H9 (cell line): ENCODE results near the gene SULT2B1. TPM values are rescaled to one million over a fixed set of nuclear protein-coding genes. Genes with fewer than 3 reads are reported as not detected.

Experiments used
- DNase-seq: peaks from one replicate; pipeline ENCODE4 v3.0.0-alpha.2; 2017
- H2AFZ ChIP-seq: one replicate; pipeline ENCODE4 v1.6.1; 2013; ENCODE audit warnings: mild to moderate bottlenecking, low read length, control low read depth, moderate library complexity
- H2AK5ac ChIP-seq: 2 replicates; pipeline ENCODE4 v1.6.1; 2013; ENCODE audit warnings: low read length, control low read depth, mixed read lengths; ENCODE audit not compliant: insufficient read length
- H2BK120ac ChIP-seq: one replicate; pipeline ENCODE4 v1.6.1; 2013; ENCODE audit warnings: low read depth, mild to moderate bottlenecking, low read length, control low read depth, inconsistent platforms; ENCODE audit not compliant: poor library complexity, severe bottlenecking
- H2BK12ac ChIP-seq: 2 replicates; pipeline ENCODE4 v1.6.1; 2013; ENCODE audit warnings: low read length, control low read depth, mixed read lengths, low read depth; ENCODE audit not compliant: insufficient read length
- H2BK15ac ChIP-seq: 2 replicates; pipeline ENCODE4 v1.6.1; 2013; ENCODE audit warnings: low read depth, low read length, control low read depth
- H2BK20ac ChIP-seq: one replicate; pipeline ENCODE4 v1.6.1; 2013; ENCODE audit warnings: low read depth, mild to moderate bottlenecking, low read length, control low read depth, inconsistent platforms; ENCODE audit not compliant: poor library complexity, severe bottlenecking
- H2BK5ac ChIP-seq: 2 replicates; pipeline ENCODE4 v1.6.1; 2013; ENCODE audit warnings: low read length, control low read depth, mixed read lengths; ENCODE audit not compliant: insufficient read length
- H3K14ac ChIP-seq: 2 replicates; pipeline ENCODE4 v1.6.1; 2013; ENCODE audit warnings: low read length, control low read depth; ENCODE audit not compliant: insufficient read depth
- H3K18ac ChIP-seq: 2 replicates; pipeline ENCODE4 v1.6.1; 2013; ENCODE audit warnings: low read depth, mild to moderate bottlenecking, mixed read lengths, low read length, control low read depth; ENCODE audit not compliant: insufficient read length
- H3K23ac ChIP-seq: 2 replicates; pipeline ENCODE4 v1.6.1; 2013; ENCODE audit warnings: low read length, control low read depth, mixed read lengths, low read depth; ENCODE audit not compliant: insufficient read length
- H3K23me2 ChIP-seq: 2 replicates; pipeline ENCODE4 v1.6.1; 2013; ENCODE audit warnings: low read depth, mild to moderate bottlenecking, mixed read lengths, low read length, control low read depth; ENCODE audit not compliant: insufficient read length, poor library complexity, severe bottlenecking
- H3K27ac ChIP-seq: 2 replicates; pipeline ENCODE4 v1.5.1; 2013; ENCODE audit warnings: low read length, control low read depth, mixed read lengths, low read depth; ENCODE audit not compliant: insufficient read length
- H3K27me3 ChIP-seq: 2 replicates; pipeline ENCODE4 v1.6.1; 2013; ENCODE audit warnings: low read length, control low read depth, inconsistent platforms; ENCODE audit not compliant: insufficient read depth
- H3K4ac ChIP-seq: 2 replicates; pipeline ENCODE4 v1.6.1; 2013; ENCODE audit warnings: low read depth, mild to moderate bottlenecking, control low read depth, inconsistent platforms, low read length, moderate library complexity
- H3K4me1 ChIP-seq: 2 replicates; pipeline ENCODE4 v1.6.1; 2013; ENCODE audit warnings: low read length, control low read depth, inconsistent platforms; ENCODE audit not compliant: insufficient read depth
- H3K4me2 ChIP-seq: 2 replicates; pipeline ENCODE4 v1.6.1; 2013; ENCODE audit warnings: low read length, control low read depth, mixed read lengths; ENCODE audit not compliant: insufficient read length, insufficient read depth
- H3K56ac ChIP-seq: 2 replicates; pipeline ENCODE4 v1.6.1; 2013; ENCODE audit warnings: low read depth, mild to moderate bottlenecking, mixed read lengths, low read length, control low read depth; ENCODE audit not compliant: insufficient read length
- H3K79me1 ChIP-seq: 2 replicates; pipeline ENCODE4 v1.6.1; 2013; ENCODE audit warnings: low read depth, mild to moderate bottlenecking, moderate library complexity, low read length, control low read depth, inconsistent platforms; ENCODE audit not compliant: insufficient read depth, poor library complexity, severe bottlenecking
- H3K79me2 ChIP-seq: 2 replicates; pipeline ENCODE4 v1.6.1; 2013; ENCODE audit warnings: low read length, control low read depth, inconsistent platforms; ENCODE audit not compliant: insufficient read depth
- H3K9ac ChIP-seq: 2 replicates; pipeline ENCODE4 v1.6.1; 2013; ENCODE audit warnings: low read length, control low read depth, mixed read lengths; ENCODE audit not compliant: insufficient read length; ENCODE audit errors: extremely low read depth
- H3K9me3 ChIP-seq: one replicate; pipeline ENCODE4 v1.6.1; 2013; ENCODE audit warnings: low read depth, low read length, inconsistent platforms; ENCODE audit not compliant: control insufficient read depth
- H3T11ph ChIP-seq: one replicate; pipeline ENCODE4 v1.6.1; 2013; ENCODE audit warnings: mild to moderate bottlenecking, low read length, control low read depth, inconsistent platforms
- H4K20me1 ChIP-seq: one replicate; pipeline ENCODE4 v1.6.1; 2013; ENCODE audit not compliant: control insufficient read depth, insufficient read length, insufficient read depth
- H4K5ac ChIP-seq: 2 replicates; pipeline ENCODE4 v1.6.1; 2013; ENCODE audit warnings: low read depth, mild to moderate bottlenecking, mixed read lengths, low read length, control low read depth; ENCODE audit not compliant: insufficient read length
- H4K8ac ChIP-seq: replicated peaks from 2 replicates; pipeline ENCODE4 v1.6.1; 2013; ENCODE audit warnings: low read length, control low read depth, mixed read lengths, low read depth; ENCODE audit not compliant: insufficient read length
- H4K91ac ChIP-seq: 2 replicates; pipeline ENCODE4 v1.6.1; 2013; ENCODE audit warnings: low read depth, mild to moderate bottlenecking, moderate library complexity, mixed read lengths, low read length, control low read depth; ENCODE audit not compliant: insufficient read length
- H3K27ac Mint-ChIP-seq, 3 experiments: 2 replicates in 2 of 3; 3 replicates in 1 of 3; pipeline ENCODE4 v1.8.0; 2020 to 2021; ENCODE audit warnings: mixed read lengths in 3 of 3, mild to moderate bottlenecking in 1 of 3, moderate library complexity in 1 of 3
- H3K27me3 Mint-ChIP-seq: 2 replicates; pipeline ENCODE4 v1.8.0; 2021; ENCODE audit warnings: low read depth, mild to moderate bottlenecking, moderate library complexity, mixed read lengths
- H3K36me3 Mint-ChIP-seq, 3 experiments: 2 replicates in 2 of 3; 3 replicates in 1 of 3; pipeline ENCODE4 v1.8.0; 2020 to 2021; ENCODE audit warnings: low read depth in 3 of 3, mixed read lengths in 3 of 3; ENCODE audit not compliant: insufficient read depth in 1 of 3
- H3K4me1 Mint-ChIP-seq, 2 experiments: 2 replicates each; pipeline ENCODE4 v1.8.0; 2020; ENCODE audit warnings: mixed read lengths in 2 of 2
- H3K4me3 Mint-ChIP-seq, 2 experiments: 2 replicates in 1 of 2; 3 replicates in 1 of 2; pipeline ENCODE4 v1.8.0; 2020 to 2021; ENCODE audit warnings: mild to moderate bottlenecking in 2 of 2, mixed read lengths in 2 of 2, moderate library complexity in 1 of 2
- H3K9me3 Mint-ChIP-seq, 2 experiments: 2 replicates in 1 of 2; 3 replicates in 1 of 2; pipeline ENCODE4 v1.8.0; 2020; ENCODE audit warnings: mild to moderate bottlenecking in 2 of 2, mixed read lengths in 2 of 2, moderate library complexity in 1 of 2
- CTCF ChIP-seq: fragments of 200-600 bp; sonication (generic); conservative IDR thresholded peaks from 3 replicates; pipeline ENCODE4 v1.8.0; 2021; ENCODE audit warnings: antibody characterized with exemption, mild to moderate bottlenecking
- WGBS: extraction: QIAGEN DNeasy Blood & Tissue Kit; methylation state at CpG from one replicate; pipeline ENCODE4 v1.1.7; 2013; ENCODE audit warnings: missing lambda C conversion rate, low lambda C conversion rate, mixed read lengths; ENCODE audit not compliant: insufficient read length; ENCODE audit errors: extremely low coverage; 5-methylcytosine and 5-hydroxymethylcytosine counted together
- total RNA-seq: library from RNA; stranded (reverse); gene quantifications from 2 replicates; pipeline ENCODE4 v1.2.1, GENCODE V29; 2021

SULT2B1 gene
- total RNA-seq, 1 experiment from 2014 or later, result 1.7 TPM

- Histone ChIP-seq H3K23me2 (no peaks in the 10 kb centered on the region), H2BK15ac (no peak overlapping the region), H3T11ph (no peak overlapping the region), H3K14ac (no peak overlapping the region), H2AK5ac (no peak overlapping the region), H3K79me2 (no peaks in the 10 kb centered on the region), H3K27ac (no peak overlapping the region), H3K4me2 (no peak overlapping the region), H4K91ac (no peak overlapping the region), H2BK5ac (no peak overlapping the region), H3K4me1 (peaks cover 4% of the 10 kb centered on the region; the same call in 1 of the 2 replicates), H2BK120ac (no peak overlapping the region), H2BK20ac (no peak overlapping the region), H3K23ac (no peak overlapping the region), H3K56ac (no peak overlapping the region), H4K5ac (no peak overlapping the region), H4K8ac (no peak overlapping the region), H3K79me1 (no peaks in the 10 kb centered on the region), H4K20me1 (no peaks in the 10 kb centered on the region), H3K18ac (no peak overlapping the region), H3K27me3 (no peaks in the 10 kb centered on the region), H3K4ac (no peak overlapping the region), H2AFZ (no peak overlapping the region), H2BK12ac (no peak overlapping the region), H3K9me3 (no peaks in the 10 kb centered on the region), H3K9ac (no peak overlapping the region)
- WGBS, result no CpG with 5 or more reads among the region's 5 CpGs
- H3K36me3 Mint-ChIP-seq, result no peaks in the 10 kb centered on the region
- no peak overlapping the region for H3K4me3 Mint-ChIP-seq
- H3K27ac Mint-ChIP-seq, result no peak overlapping the region
- no peaks in the 10 kb centered on the region for H3K27me3 Mint-ChIP-seq
- TF ChIP-seq CTCF, result no peak
- H3K4me1 Mint-ChIP-seq, result peaks cover 13 to 21% of the 10 kb centered on the region in 2 experiments
- no peak for DNase-seq
- no peaks in the 10 kb centered on the region for H3K9me3 Mint-ChIP-seq
Observed at GRCh38 chr19:48549380-48549779, 2.6 kb upstream of the SULT2B1 start.
